H1 (cell line): ENCODE data around the gene ADARB2.

Experiments
- CEBPB ChIP-seq: IDR thresholded peaks from 2 replicates; pipeline ENCODE4 v1.6.1; 2012; ENCODE audit warnings: low read depth, low read length
- CTCF ChIP-seq, 3 experiments: IDR thresholded peaks; 1 replicate in 2 of 3; 2 replicates in 1 of 3; pipeline versions ENCODE4 v1.5.1 to v1.6.1; 2011; ENCODE audit warnings: low read length in 3 of 3, mild to moderate bottlenecking in 3 of 3, inconsistent platforms in 2 of 3, low read depth in 1 of 3, moderate library complexity in 1 of 3; ENCODE audit not compliant: insufficient read depth in 1 of 3; ENCODE audit errors: control extremely low read depth in 1 of 3
- EZH2 ChIP-seq: fragments of 200-600 bp; sonication (generic); IDR thresholded peaks from 2 replicates; pipeline ENCODE4 v1.7.1; 2012; ENCODE audit warnings: low read depth, mild to moderate bottlenecking, moderate library complexity, low read length, inconsistent platforms; ENCODE audit not compliant: severe bottlenecking
- HDAC6 ChIP-seq: IDR thresholded peaks from one replicate; pipeline ENCODE4 v1.7.1; 2012; ENCODE audit warnings: low read depth, mild to moderate bottlenecking, inconsistent platforms, low read length, moderate library complexity
- JUND ChIP-seq: IDR thresholded peaks from 2 replicates; pipeline ENCODE4 v1.6.1; 2011; ENCODE audit warnings: mild to moderate bottlenecking, improper control_type of control experiment, low read length
- RAD21 ChIP-seq, 2 experiments: IDR thresholded peaks in 1 of 2; conservative IDR thresholded peaks in 1 of 2; 2 replicates each; pipeline ENCODE4 v1.6.1; 2011; ENCODE audit warnings: low read depth in 2 of 2, low read length in 2 of 2, improper control_type of control experiment in 1 of 2, inconsistent platforms in 1 of 2, mild to moderate bottlenecking in 1 of 2, moderate library complexity in 1 of 2
- SIN3A ChIP-seq, 2 experiments: IDR thresholded peaks in 1 of 2; conservative IDR thresholded peaks in 1 of 2; 2 replicates each; pipeline ENCODE4 v1.6.1; 2011 to 2012; ENCODE audit warnings: low read length in 2 of 2, improper control_type of control experiment in 1 of 2, low read depth in 1 of 2, mild to moderate bottlenecking in 1 of 2
- SIX5 ChIP-seq: IDR thresholded peaks from 2 replicates; pipeline ENCODE4 v1.6.1; 2011; ENCODE audit warnings: mild to moderate bottlenecking, low read depth, low read length
- SP2 ChIP-seq: IDR thresholded peaks from 2 replicates; pipeline ENCODE4 v1.6.1; 2012; ENCODE audit warnings: mild to moderate bottlenecking, low read length, inconsistent platforms
- TAF1 ChIP-seq: IDR thresholded peaks from 2 replicates; pipeline ENCODE4 v1.6.1; 2011; ENCODE audit warnings: mild to moderate bottlenecking, low read depth, low read length

GRCh38 chr10:1738950-1739349 lies 1.6 kb upstream of the ADARB2 start:
- TF ChIP-seq HDAC6: no peak
- TF ChIP-seq CTCF (IDR thresholded peaks at IDR 0.05; ENCODE audit: control extremely low read depth in 1 of 3, insufficient read depth in 1 of 3, low read depth in 1 of 3, low read length in 3 of 3): no peak
- TF ChIP-seq JUND: no peak
- no peak for TF ChIP-seq EZH2
- no peak for TF ChIP-seq SIN3A (conservative IDR thresholded peaks at IDR 0.05 in 1 of 2, IDR thresholded peaks at IDR 0.05 in 1 of 2; ENCODE audit: low read depth in 1 of 2, low read length in 2 of 2)
- no peak for TF ChIP-seq SIX5
- TF ChIP-seq CEBPB: no peak
- TF ChIP-seq TAF1: no peak
- TF ChIP-seq RAD21 (IDR thresholded peaks at IDR 0.05 in 1 of 2, conservative IDR thresholded peaks at IDR 0.05 in 1 of 2; ENCODE audit: low read depth in 2 of 2, low read length in 2 of 2): no peak
- no peak for TF ChIP-seq SP2
